Activated CD4-positive, alpha-beta T cell treated with anti-CD3 and anti-CD28 coated beads, Interleukin-2, amount 10 ng/mL, durations not matched to agents 7 days and 5 days (primary cell): ENCODE results near the gene DOCK4. TPM values are rescaled to one million over a fixed set of nuclear protein-coding genes. Genes with fewer than 3 reads are reported as not detected.

Experiments used
- CTCF ChIA-PET: fragments of 350-600 bp; sonication (Branson Sonifier 250); formaldehyde crosslinking; loops from one replicate; lab custom pipeline; 2021; ENCODE audit warnings: antibody characterized with exemption; lab: Charles Lee
- POLR2A ChIA-PET: fragments of 350-600 bp; sonication (Branson Sonifier 250); formaldehyde crosslinking; loops from one replicate; lab custom pipeline; 2021; ENCODE audit warnings: antibody characterized with exemption; lab: Charles Lee
- DNase-seq: peaks from one replicate; pipeline ENCODE4 v3.0.0-alpha.2; 2020
- H3K27ac Mint-ChIP-seq: one replicate; pipeline ENCODE4 v1.8.0; 2021; ENCODE audit warnings: mild to moderate bottlenecking, moderate library complexity, mixed read lengths
- H3K27me3 Mint-ChIP-seq: one replicate; pipeline ENCODE4 v1.8.0; 2021; ENCODE audit warnings: mixed read lengths
- H3K36me3 Mint-ChIP-seq: one replicate; pipeline ENCODE4 v1.8.0; 2021; ENCODE audit warnings: low read depth, mixed read lengths
- H3K4me1 Mint-ChIP-seq: one replicate; pipeline ENCODE4 v1.8.0; 2021; ENCODE audit warnings: mixed read lengths
- H3K4me3 Mint-ChIP-seq: one replicate; pipeline ENCODE4 v1.8.0; 2021; ENCODE audit warnings: mild to moderate bottlenecking, moderate library complexity, mixed read lengths
- H3K9me3 Mint-ChIP-seq: one replicate; pipeline ENCODE4 v1.8.0; 2021; ENCODE audit warnings: mixed read lengths
- total RNA-seq, 2 experiments: library from RNA; stranded (reverse); gene quantifications; one replicate each; pipeline ENCODE4 v1.2.3, GENCODE V29; 2021

Gene DOCK4
- total RNA-seq, 2 experiments from 2014 or later, result 0.12 to 0.25 TPM

- POLR2A ChIA-PET, result no interaction called here
- H3K4me3 Mint-ChIP-seq, result no peak overlapping the region
- CTCF ChIA-PET, result no interaction called here
- no peaks in the 10 kb centered on the region for H3K4me1 Mint-ChIP-seq
- peaks cover 8% of the 10 kb centered on the region for H3K9me3 Mint-ChIP-seq
- no peak for DNase-seq
- H3K36me3 Mint-ChIP-seq, result peaks cover 3% of the 10 kb centered on the region
- no peak overlapping the region for H3K27ac Mint-ChIP-seq
- H3K27me3 Mint-ChIP-seq, result no peaks in the 10 kb centered on the region
Measured at GRCh38 chr7:112234147-112234546, 27.9 kb upstream of the DOCK4 start.

DNA sequence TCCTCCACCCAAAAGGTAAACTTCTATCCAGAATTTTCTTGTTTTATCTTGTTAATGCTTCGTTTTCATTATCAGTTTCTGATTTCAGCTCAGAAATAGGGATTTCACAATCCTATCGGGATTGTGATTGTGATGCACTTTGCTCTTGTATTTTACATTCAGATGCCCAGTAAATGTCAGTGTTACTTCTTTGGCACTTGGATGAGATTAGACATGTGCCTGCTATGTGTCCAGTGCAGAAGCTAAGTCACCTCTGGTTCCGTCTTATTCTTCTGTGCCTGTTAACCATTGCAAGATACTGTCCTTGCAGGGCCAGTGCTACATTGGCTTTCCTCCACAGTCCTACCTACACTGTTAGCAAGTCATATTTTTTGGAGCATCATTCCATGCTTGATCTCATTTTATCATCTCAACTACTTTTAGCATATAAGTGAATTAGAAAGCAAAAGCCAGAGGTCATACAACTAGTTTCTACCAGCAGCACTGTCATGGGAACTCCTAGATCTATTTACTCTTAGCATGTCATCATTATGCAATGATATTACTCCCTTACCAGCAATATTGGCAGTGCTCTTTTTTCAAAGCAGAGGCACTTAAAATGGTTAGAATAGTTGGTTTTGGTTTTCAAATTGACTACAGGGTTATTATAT is 27.0 kb upstream of the DOCK4 start:
- Mint-ChIP-seq H3K27ac (no peak overlapping the region), H3K36me3 (peaks cover 3% of the 10 kb centered on the region), H3K4me1 (no peaks in the 10 kb centered on the region), H3K9me3 (peaks cover 5% of the 10 kb centered on the region), H3K27me3 (no peaks in the 10 kb centered on the region), H3K4me3 (no peak overlapping the region)
- POLR2A ChIA-PET, result no interaction called here
- DNase-seq, result no peak
- CTCF ChIA-PET, result no interaction called here

GRCh38 chr7:112232212-112232978 is 26.2 kb upstream of the DOCK4 start:
- H3K27ac Mint-ChIP-seq, result no peak overlapping the region
- no peak overlapping the region for H3K4me3 Mint-ChIP-seq
- POLR2A ChIA-PET, result no interaction called here

DNA sequence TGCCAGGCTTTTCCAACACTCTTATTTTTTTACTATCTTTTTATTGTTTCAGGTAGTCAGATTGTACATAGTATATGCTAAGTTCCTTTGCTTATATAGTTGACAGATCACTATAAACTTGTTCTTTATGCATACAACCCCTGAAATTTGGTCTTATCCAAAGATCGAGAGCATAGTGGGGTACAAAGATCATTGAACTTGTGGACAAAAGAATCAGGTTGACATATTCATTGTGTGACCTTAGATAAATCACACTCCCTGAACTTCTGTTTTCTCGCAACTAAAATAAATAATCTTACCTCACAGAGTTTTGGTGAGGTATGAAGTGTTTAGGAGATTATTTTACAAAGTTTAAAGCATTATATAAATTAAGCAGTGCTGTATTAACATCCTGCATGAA is 22.4 kb upstream of the DOCK4 start:
- Mint-ChIP-seq H3K4me1 (no peaks in the 10 kb centered on the region), H3K27ac (no peak overlapping the region), H3K27me3 (no peaks in the 10 kb centered on the region), H3K9me3 (peaks cover 3% of the 10 kb centered on the region), H3K4me3 (no peak overlapping the region), H3K36me3 (peaks cover 1% of the 10 kb centered on the region)
- ChIA-PET POLR2A (no interaction called here), CTCF (no interaction called here)
- DNase-seq, result no peak

More at GRCh38 chr7:112232212-112232978, 26.2 kb upstream of the DOCK4 start:
- Mint-ChIP-seq H3K4me1 (no peaks in the 10 kb centered on the region), H3K27me3 (no peaks in the 10 kb centered on the region), H3K36me3 (peaks cover 3% of the 10 kb centered on the region), H3K9me3 (peaks cover 3% of the 10 kb centered on the region)
- CTCF ChIA-PET, result no interaction called here
- DNase-seq, result no peak

DNA sequence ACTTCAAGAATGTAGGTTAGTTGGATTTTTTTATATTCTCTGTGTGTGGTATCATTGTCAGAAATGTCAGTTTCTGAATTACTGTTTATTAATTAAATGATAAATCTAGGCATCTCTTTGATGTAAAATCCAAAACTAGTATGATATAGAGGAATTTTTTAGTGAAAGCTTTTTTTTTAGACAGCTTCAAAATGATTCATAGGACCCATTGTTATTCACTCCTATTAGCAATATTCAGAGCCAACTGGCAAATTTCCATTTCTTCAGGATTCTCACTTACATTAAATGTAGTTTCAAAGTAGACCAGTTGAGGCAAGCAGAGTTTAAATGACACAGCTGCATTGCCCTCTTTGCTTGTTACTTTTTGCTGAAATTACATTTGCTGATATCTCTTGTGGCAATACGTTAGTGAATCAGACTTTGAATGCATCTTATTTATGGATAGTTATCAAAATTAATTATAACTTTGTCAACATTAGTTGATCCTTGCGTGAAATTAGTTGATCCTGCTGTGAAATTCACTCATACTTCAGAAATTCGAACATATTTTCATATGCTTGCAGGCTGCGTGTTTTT is 20.6 kb upstream of the DOCK4 start:
- H3K27ac Mint-ChIP-seq, result no peak overlapping the region
- CTCF ChIA-PET, result no interaction called here
- no peaks in the 10 kb centered on the region for H3K4me1 Mint-ChIP-seq
- no peak for DNase-seq
- no peaks in the 10 kb centered on the region for H3K9me3 Mint-ChIP-seq
- H3K27me3 Mint-ChIP-seq, result no peaks in the 10 kb centered on the region
- POLR2A ChIA-PET, result no interaction called here
- peaks cover 4% of the 10 kb centered on the region for H3K36me3 Mint-ChIP-seq
- no peak overlapping the region for H3K4me3 Mint-ChIP-seq

DNA sequence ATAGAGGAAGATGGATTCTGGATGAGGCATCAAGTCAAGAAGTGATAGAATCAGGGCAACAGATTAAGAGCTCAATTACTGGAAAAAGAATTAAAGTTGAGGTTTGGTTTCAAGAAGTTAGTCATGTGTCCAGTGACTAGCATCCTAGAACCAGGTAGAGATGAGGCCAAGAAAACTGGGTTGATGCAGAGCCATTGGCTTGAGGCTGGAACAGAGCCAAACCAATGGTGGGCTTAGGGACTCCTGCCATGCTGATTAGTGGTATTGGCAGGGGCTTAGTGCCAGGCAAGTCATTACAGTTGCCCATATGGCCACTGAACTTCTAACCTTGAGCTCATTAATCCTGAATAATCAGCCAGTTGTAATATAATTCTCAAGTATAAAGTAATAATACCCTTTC is 18.8 kb upstream of the DOCK4 start:
- no peaks in the 10 kb centered on the region for H3K4me1 Mint-ChIP-seq
- POLR2A ChIA-PET, result no interaction called here
- DNase-seq, result no peak
- H3K36me3 Mint-ChIP-seq, result peaks cover 6% of the 10 kb centered on the region
- CTCF ChIA-PET, result no interaction called here
- no peaks in the 10 kb centered on the region for H3K27me3 Mint-ChIP-seq
- H3K27ac Mint-ChIP-seq, result no peak overlapping the region
- no peak overlapping the region for H3K4me3 Mint-ChIP-seq
- no peaks in the 10 kb centered on the region for H3K9me3 Mint-ChIP-seq

DNA sequence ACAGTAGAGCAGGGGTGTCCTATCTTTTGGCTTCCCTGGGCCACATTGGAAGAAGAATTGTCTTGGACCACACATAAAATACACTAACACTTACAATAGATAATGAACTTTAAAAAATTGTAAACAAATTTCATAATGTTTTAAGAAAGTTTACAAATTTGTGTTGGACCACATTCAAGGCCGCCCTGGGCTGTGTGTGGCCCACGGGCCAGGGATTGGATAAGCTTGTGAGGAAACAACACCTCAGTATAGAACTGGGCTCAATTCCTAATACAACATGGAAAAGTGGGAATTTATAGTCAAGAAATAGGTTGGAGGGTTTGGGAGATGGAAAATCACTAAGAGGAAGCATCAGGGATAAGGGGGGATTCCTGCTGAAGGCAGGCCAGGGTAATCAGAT is 18.0 kb upstream of the DOCK4 start:
- ChIA-PET CTCF (no interaction called here), POLR2A (no interaction called here)
- Mint-ChIP-seq H3K9me3 (no peaks in the 10 kb centered on the region), H3K27ac (no peak overlapping the region), H3K4me3 (no peak overlapping the region), H3K4me1 (no peaks in the 10 kb centered on the region), H3K36me3 (peaks cover 6% of the 10 kb centered on the region), H3K27me3 (no peaks in the 10 kb centered on the region)
- DNase-seq, result no peak

GRCh38 chr7:112223310-112223709 is 17.1 kb upstream of the DOCK4 start:
- ChIA-PET CTCF (no interaction called here), POLR2A (no interaction called here)
- no peaks in the 10 kb centered on the region for H3K9me3 Mint-ChIP-seq
- H3K27ac Mint-ChIP-seq, result no peak overlapping the region
- no peak for DNase-seq
- no peaks in the 10 kb centered on the region for H3K27me3 Mint-ChIP-seq
- no peak overlapping the region for H3K4me3 Mint-ChIP-seq
- no peaks in the 10 kb centered on the region for H3K4me1 Mint-ChIP-seq
- peaks cover 6% of the 10 kb centered on the region for H3K36me3 Mint-ChIP-seq

- ChIA-PET POLR2A (no interaction called here), CTCF (no interaction called here)
- Mint-ChIP-seq H3K27me3 (no peaks in the 10 kb centered on the region), H3K4me1 (no peaks in the 10 kb centered on the region), H3K36me3 (peaks cover 6% of the 10 kb centered on the region), H3K9me3 (no peaks in the 10 kb centered on the region), H3K4me3 (no peak overlapping the region), H3K27ac (no peak overlapping the region)
- no peak for DNase-seq
Measured at GRCh38 chr7:112220877-112221434, 14.8 kb upstream of the DOCK4 start.

DNA sequence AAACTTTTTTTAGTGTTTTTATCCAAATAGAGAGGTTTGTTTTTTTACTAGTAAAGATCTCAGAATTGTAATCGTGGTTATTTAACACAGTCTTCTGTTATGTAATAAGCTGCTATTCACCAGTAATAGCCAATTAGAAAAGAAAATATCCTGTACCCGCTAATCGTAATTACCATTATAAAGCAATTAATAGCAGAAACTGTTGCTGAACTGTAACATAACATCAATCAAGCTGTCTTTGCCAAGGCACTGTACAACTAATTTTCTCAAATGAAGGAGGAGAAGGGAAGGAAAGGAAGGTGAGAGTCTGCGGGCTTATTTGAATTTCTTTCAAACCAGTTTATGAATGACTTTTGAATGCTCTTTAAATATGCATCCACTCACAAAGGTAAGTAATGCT is 9.6 kb upstream of the DOCK4 start:
- CTCF ChIA-PET, result no interaction called here
- no peak overlapping the region for H3K4me3 Mint-ChIP-seq
- H3K27ac Mint-ChIP-seq, result no peak overlapping the region
- H3K36me3 Mint-ChIP-seq, result no peaks in the 10 kb centered on the region
- POLR2A ChIA-PET, result no interaction called here
- DNase-seq, result no peak
- no peaks in the 10 kb centered on the region for H3K27me3 Mint-ChIP-seq
- peaks cover 2% of the 10 kb centered on the region for H3K4me1 Mint-ChIP-seq
- H3K9me3 Mint-ChIP-seq, result no peaks in the 10 kb centered on the region

- no peaks in the 10 kb centered on the region for H3K36me3 Mint-ChIP-seq
- H3K4me3 Mint-ChIP-seq, result no peak overlapping the region
- H3K27ac Mint-ChIP-seq, result no peak overlapping the region
- no peaks in the 10 kb centered on the region for H3K27me3 Mint-ChIP-seq
- CTCF ChIA-PET, result interaction anchor here (1.3 kb wide), 1 partner anchor 16 kb away, joined by 4 read pairs; no protein-coding TSS in a partner anchor
- no peaks in the 10 kb centered on the region for H3K9me3 Mint-ChIP-seq
- no peak for DNase-seq
- peaks cover 2% of the 10 kb centered on the region for H3K4me1 Mint-ChIP-seq
- POLR2A ChIA-PET, result no interaction called here
Measured at GRCh38 chr7:112214883-112215282, 8.7 kb upstream of the DOCK4 start.

GRCh38 chr7:112214268-112214667 is 8.1 kb upstream of the DOCK4 start:
- H3K27me3 Mint-ChIP-seq, result no peaks in the 10 kb centered on the region
- DNase-seq, result no peak
- POLR2A ChIA-PET, result no interaction called here
- H3K4me3 Mint-ChIP-seq, result no peak overlapping the region
- peaks cover 2% of the 10 kb centered on the region for H3K4me1 Mint-ChIP-seq
- H3K36me3 Mint-ChIP-seq, result no peaks in the 10 kb centered on the region
- H3K9me3 Mint-ChIP-seq, result no peaks in the 10 kb centered on the region
- no peak overlapping the region for H3K27ac Mint-ChIP-seq
- CTCF ChIA-PET, result interaction anchor here (1.3 kb wide), 1 partner anchor 16 kb away, joined by 4 read pairs; no protein-coding TSS in a partner anchor

GRCh38 chr7:112213735-112214134 is 7.5 kb upstream of the DOCK4 start:
- H3K4me3 Mint-ChIP-seq, result no peak overlapping the region
- H3K27me3 Mint-ChIP-seq, result no peaks in the 10 kb centered on the region
- DNase-seq, result no peak
- no peaks in the 10 kb centered on the region for H3K9me3 Mint-ChIP-seq
- peaks cover 5% of the 10 kb centered on the region for H3K4me1 Mint-ChIP-seq
- H3K27ac Mint-ChIP-seq, result no peak overlapping the region
- ChIA-PET POLR2A (no interaction called here), CTCF (interaction anchor here (1.3 kb wide), 1 partner anchor 15 kb away, joined by 4 read pairs; no protein-coding TSS in a partner anchor)
- peaks cover 2% of the 10 kb centered on the region for H3K36me3 Mint-ChIP-seq
